GM12878 (cell line): ENCODE results near the gene ELFN2. TPM values are rescaled to one million over a fixed set of nuclear protein-coding genes. Genes with fewer than 3 reads are reported as not detected.

Experiments
- ATAC-seq: fragments of 200-7000 bp; cut with Tn5 transposase; 3 replicates; pipeline ENCODE4 v1.9.1; 2020; ENCODE audit warnings: mild to moderate bottlenecking, moderate library complexity
- BruUV-seq: library from RNA; stranded (reverse); fragments of 400-500 nt; replicated peaks from 2 replicates; lab custom pipeline; 2021; lab: Mats Ljungman, UMichigan
- CTCF ChIA-PET: fragments of 300-600 bp; sonication (Branson Sonifier 250); formaldehyde crosslinking; extraction: SDS; loops from one replicate; lab custom pipeline; 2021; ENCODE audit warnings: inconsistent platforms; lab: Yijun Ruan, JAX
- POLR2A ChIA-PET: fragments of 350-600 bp; formaldehyde crosslinking; extraction: SDS; loops from one replicate; lab custom pipeline; 2021; ENCODE audit warnings: inconsistent platforms; lab: Charles Lee
- RAD21 ChIA-PET: fragments of 300-600 bp; sonication (Branson Sonifier 250); formaldehyde crosslinking; loops from one replicate; lab custom pipeline; 2023; ENCODE audit warnings: antibody characterized with exemption; ENCODE audit not compliant: unreplicated experiment; lab: Charles Lee
- SMC1A ChIA-PET: fragments of 300-600 bp; sonication (Branson Sonifier 250); formaldehyde crosslinking; loops from one replicate; lab custom pipeline; 2023; ENCODE audit not compliant: unreplicated experiment, uncharacterized antibody; lab: Charles Lee
- DNase-seq: peaks from one replicate; pipeline ENCODE4 v3.0.0-alpha.2; 2011; ENCODE audit warnings: low read depth, low spot score
- FAIRE-seq: peaks from 3 replicates; lab custom pipeline; 2011; peaks lifted over from hg19 to GRCh38; lab: Jason Lieb, UNC
- H2AFZ ChIP-seq: 2 replicates; pipeline ENCODE4 v1.6.0; 2011; ENCODE audit warnings: low read depth, low read length, control low read depth; ENCODE audit not compliant: control insufficient read depth
- H3K27ac ChIP-seq: 2 replicates; pipeline ENCODE4 v1.5.1; 2011; ENCODE audit warnings: control low read depth; ENCODE audit not compliant: control insufficient read depth, insufficient read depth
- H3K27me3 ChIP-seq, 2 experiments: replicated peaks in 1 of 2; 2 replicates each; pipeline versions ENCODE4 v1.6.0 to v1.6.1; 2011; ENCODE audit warnings: low read length in 1 of 2; ENCODE audit not compliant: control insufficient read depth in 2 of 2, insufficient read depth in 2 of 2
- H3K36me3 ChIP-seq, 2 experiments: 2 replicates each; pipeline ENCODE4 v1.5.1; 2011; ENCODE audit warnings: low read length in 1 of 2; ENCODE audit not compliant: control insufficient read depth in 2 of 2, insufficient read depth in 2 of 2
- H3K4me1 ChIP-seq: 2 replicates; pipeline ENCODE4 v1.6.1; 2011; ENCODE audit warnings: mild to moderate bottlenecking, low read length, moderate library complexity, mixed read lengths; ENCODE audit not compliant: control insufficient read depth, insufficient read depth
- H3K4me2 ChIP-seq: 2 replicates; pipeline ENCODE4 v1.6.0; 2011; ENCODE audit warnings: control low read depth; ENCODE audit not compliant: control insufficient read depth, insufficient read depth
- H3K4me3 ChIP-seq: fragments of 200-600 bp; sonication (generic); 2 replicates; pipeline ENCODE4 v1.5.1; 2016
- H3K79me2 ChIP-seq: 2 replicates; pipeline ENCODE4 v1.6.0; 2011; ENCODE audit warnings: low read length; ENCODE audit not compliant: control insufficient read depth, insufficient read depth
- H3K9ac ChIP-seq: 2 replicates; pipeline ENCODE4 v1.8.0; 2011; ENCODE audit warnings: low read length, control low read depth, mixed read lengths; ENCODE audit not compliant: control insufficient read depth, insufficient read depth
- H3K9me3 ChIP-seq: replicated peaks from 3 replicates; pipeline ENCODE4 v1.5.1; 2011; ENCODE audit warnings: mild to moderate bottlenecking, low read length; ENCODE audit not compliant: control insufficient read depth, insufficient read depth
- H4K20me1 ChIP-seq: 2 replicates; pipeline ENCODE4 v1.6.0; 2011; ENCODE audit not compliant: control insufficient read depth, insufficient read depth
- ATF7 ChIP-seq: fragments of 450-650 bp; IDR thresholded peaks from 2 replicates; pipeline ENCODE4 v1.6.1; 2016; ENCODE audit warnings: low read depth, mild to moderate bottlenecking
- BCL3 ChIP-seq: IDR thresholded peaks from 2 replicates; pipeline ENCODE4 v1.6.1; 2011; ENCODE audit warnings: borderline replicate concordance, low read depth, mild to moderate bottlenecking, moderate library complexity, low read length; ENCODE audit not compliant: insufficient read depth, poor library complexity, severe bottlenecking
- BMI1 ChIP-seq: fragments of 450-650 bp; IDR thresholded peaks from 2 replicates; pipeline ENCODE4 v1.6.1; 2016; ENCODE audit warnings: mild to moderate bottlenecking, moderate library complexity, borderline replicate concordance
- CHD4 ChIP-seq: fragments of 200-600 bp; sonication (generic); IDR thresholded peaks from 2 replicates; pipeline ENCODE4 v1.6.1; 2016; ENCODE audit warnings: mild to moderate bottlenecking
- E4F1 ChIP-seq: fragments of 450-650 bp; IDR thresholded peaks from 2 replicates; pipeline ENCODE4 v1.6.1; 2018; ENCODE audit warnings: borderline replicate concordance, mild to moderate bottlenecking; ENCODE audit not compliant: partially characterized antibody
- KDM1A ChIP-seq: fragments of 200-600 bp; sonication (generic); IDR thresholded peaks from 2 replicates; pipeline ENCODE4 v1.6.1; 2016; ENCODE audit warnings: borderline replicate concordance
- MTA3 ChIP-seq: IDR thresholded peaks from 2 replicates; pipeline ENCODE4 v1.6.1; 2012; ENCODE audit warnings: low read length, inconsistent platforms, borderline replicate concordance
- NFXL1 ChIP-seq: fragments of 450-650 bp; IDR thresholded peaks from 2 replicates; pipeline ENCODE4 v1.6.1; 2017; ENCODE audit warnings: antibody characterized with exemption, mild to moderate bottlenecking, borderline replicate concordance
- NFYA ChIP-seq: IDR thresholded peaks from 2 replicates; pipeline ENCODE4 v1.6.1; 2011; ENCODE audit warnings: low read depth, mild to moderate bottlenecking, low read length, improper control_type of control experiment, borderline replicate concordance
- PAX5 ChIP-seq: IDR thresholded peaks from 2 replicates; pipeline ENCODE4 v1.6.1; 2011; ENCODE audit warnings: low read depth, low read length, borderline replicate concordance
- RFX5 ChIP-seq: IDR thresholded peaks from 2 replicates; pipeline ENCODE4 v1.6.1; 2011; ENCODE audit warnings: low read depth, low read length, improper control_type of control experiment
- RUNX3 ChIP-seq: IDR thresholded peaks from 2 replicates; pipeline ENCODE4 v1.6.1; 2012; ENCODE audit warnings: low read length, inconsistent platforms
- TCF7 ChIP-seq: IDR thresholded peaks from 2 replicates; pipeline ENCODE4 v1.6.1; 2014; ENCODE audit warnings: antibody characterized with exemption, borderline replicate concordance
- ZBTB4 ChIP-seq: fragments of 450-650 bp; formaldehyde crosslinking; IDR thresholded peaks from 2 replicates; pipeline ENCODE4 v1.4.0; 2022; ENCODE audit warnings: mild to moderate bottlenecking, moderate library complexity
- ZNF24 ChIP-seq: fragments of 450-650 bp; IDR thresholded peaks from 2 replicates; pipeline ENCODE4 v1.6.1; 2017; ENCODE audit warnings: antibody characterized with exemption, mild to moderate bottlenecking
- WGBS: methylation state at CpG from one replicate; pipeline ENCODE4 v1.1.6; 2016; ENCODE audit warnings: low lambda C conversion rate; ENCODE audit not compliant: insufficient replicate concordance, insufficient coverage; ENCODE audit errors: missing lambda C conversion rate; 5-methylcytosine and 5-hydroxymethylcytosine counted together
- in situ Hi-C: fragments of 300-500 bp; cut with MboI; formaldehyde crosslinking; loops from 9 replicates; pipeline ENCODE4 v1.14.3; 2018; ENCODE audit warnings: mixed read lengths
- intact Hi-C: fragments of 100-400 bp; cut with micrococcal nuclease; formaldehyde crosslinking; loops from one replicate; pipeline ENCODE4 v1.14.2; 2022; ENCODE audit not compliant: unreplicated experiment
- polyA plus RNA-seq, 11 experiments: library from polyadenylated mRNA; depleted of rRNA in 4 of 11; unstranded in 6 of 11; stranded (reverse) in 5 of 11; fragments of >200 nt; fragmentation: Nextera tagmentation in 4 of 11; fragmentation: Illumina TruSeq in 1 of 11; extraction: Ambion mirVana in 4 of 11; extraction: Trizol in 1 of 11; gene quantifications; 1 replicate in 1 of 11; 2 replicates in 10 of 11; pipeline versions ENCODE4 v1.2.1 to v1.2.3, GENCODE V29; 2011 to 2016; ENCODE audit warnings: inconsistent platforms in 2 of 11, missing spikeins in 2 of 11, low read depth in 1 of 11
- total RNA-seq, 4 experiments: library from RNA; depleted of rRNA in 3 of 4; stranded (reverse); fragments of >200 nt in 3 of 4; fragmentation: Illumina TruSeq in 1 of 4; extraction: Trizol in 1 of 4; gene quantifications; 2 replicates each; pipeline versions ENCODE4 v1.2.1 to v1.2.3, GENCODE V29; 2013 to 2021

Gene ELFN2
- total and polyA plus RNA-seq, 10 of the 15 experiments (the other 5 are each of a cell fraction or from before 2014, with no cell fraction given), result 0.03 to 0.05 TPM; not detected in 8

- Histone ChIP-seq H3K36me3 (no peaks in the 10 kb centered on the region), H3K9ac (no peak overlapping the region), H3K9me3 (no peaks in the 10 kb centered on the region), H3K27ac (no peak overlapping the region), H3K4me1 (no peaks in the 10 kb centered on the region), H3K4me3 (no peak overlapping the region), H2AFZ (no peak overlapping the region), H3K79me2 (no peaks in the 10 kb centered on the region), H3K27me3 (peaks cover 10% of the 10 kb centered on the region in 2 experiments), H3K4me2 (no peak overlapping the region), H4K20me1 (no peaks in the 10 kb centered on the region)
- DNase-seq (no peak), FAIRE-seq (no peak), ATAC-seq (no peak)
- ChIA-PET CTCF (interaction anchor here (0.6 to 1.4 kb wide), 2 partner anchors 12 to 744 kb away, joined by 3 to 4 read pairs; no protein-coding TSS in a partner anchor), SMC1A (no interaction called here), POLR2A (interaction anchor here (0.5 kb wide), 1 partner anchor 615 kb away, joined by 3 read pairs; no protein-coding TSS in a partner anchor), RAD21 (no interaction called here)
- intact Hi-C loops, result no loop called here
- BruUV-seq, result no TSS peak
- in situ Hi-C loops, result no loop called here
- 23% methylated on average over 6 of the region's 8 CpGs for WGBS
- TF ChIP-seq TCF7, result no peak
- no peak for TF ChIP-seq BCL3
- TF ChIP-seq RFX5, result no peak
- no peak for TF ChIP-seq RUNX3
- TF ChIP-seq E4F1, result no peak
- no peak for TF ChIP-seq ZBTB4
- TF ChIP-seq PAX5, result no peak
- TF ChIP-seq NFYA, result no peak
- no peak for TF ChIP-seq KDM1A
- TF ChIP-seq MTA3, result no peak
- no peak for TF ChIP-seq NFXL1
- TF ChIP-seq CHD4, result no peak
- TF ChIP-seq BMI1, result no peak
- TF ChIP-seq ATF7, result no peak
- no peak for TF ChIP-seq ZNF24
Observed at GRCh38 chr22:37417677-37418348, 9.5 kb downstream of the ELFN2 start.
